IPS DF 6.9 (cell line): ENCODE results near the gene TRAPPC3L.

Experiments used
- DNase-seq: peaks from one replicate; pipeline ENCODE4 v3.0.0-alpha.2; 2013; ENCODE audit warnings: low read depth, low spot score
- H3K27ac ChIP-seq: one replicate; pipeline ENCODE4 v1.5.1; 2013; ENCODE audit warnings: low read length, control low read depth
- H3K27me3 ChIP-seq: 2 replicates; pipeline ENCODE4 v1.6.1; 2013; ENCODE audit warnings: mild to moderate bottlenecking, low read length; ENCODE audit not compliant: control insufficient read depth, insufficient read depth
- H3K36me3 ChIP-seq: 2 replicates; pipeline ENCODE4 v1.6.1; 2013; ENCODE audit warnings: low read length; ENCODE audit not compliant: control insufficient read depth, insufficient read depth
- H3K4me1 ChIP-seq: 2 replicates; pipeline ENCODE4 v1.6.1; 2013; ENCODE audit warnings: low read length; ENCODE audit not compliant: control insufficient read depth, insufficient read depth
- H3K4me3 ChIP-seq: 2 replicates; pipeline ENCODE4 v1.5.1; 2013; ENCODE audit warnings: mild to moderate bottlenecking, low read length
- H3K9me3 ChIP-seq: 2 replicates; pipeline ENCODE4 v1.6.1; 2013; ENCODE audit warnings: low read length, inconsistent platforms; ENCODE audit not compliant: control insufficient read depth, insufficient read depth
- WGBS: extraction: QIAGEN DNeasy Blood & Tissue Kit; methylation state at CpG from one replicate; pipeline ENCODE4 v1.1.7; 2013; ENCODE audit warnings: mixed read lengths, missing lambda C conversion rate; ENCODE audit not compliant: insufficient read length, insufficient coverage; 5-methylcytosine and 5-hydroxymethylcytosine counted together

The TRAPPC3L gene

GRCh38 chr6:116533233-116533957, 12.1 kb downstream of the TRAPPC3L start:
- no peak overlapping the region for H3K27ac ChIP-seq
- no peaks in the 10 kb centered on the region for H3K9me3 ChIP-seq
- no peaks in the 10 kb centered on the region for H3K36me3 ChIP-seq
- no peak for DNase-seq
- peaks cover 1% of the 10 kb centered on the region; the same call in 1 of the 2 replicates for H3K4me1 ChIP-seq
- 100% methylated on average over 1 of the region's 9 CpGs for WGBS
- no peak overlapping the region for H3K4me3 ChIP-seq
- H3K27me3 ChIP-seq = no peaks in the 10 kb centered on the region

GRCh38 chr6:116531675-116532570, 13.6 kb downstream of the TRAPPC3L start:
- H3K27me3 ChIP-seq = no peaks in the 10 kb centered on the region
- H3K4me3 ChIP-seq = no peak overlapping the region
- peaks cover 1% of the 10 kb centered on the region; the same call in 1 of the 2 replicates for H3K4me1 ChIP-seq
- H3K36me3 ChIP-seq = no peaks in the 10 kb centered on the region
- no CpG with 5 or more reads among the region's 12 CpGs for WGBS
- peak; percentile 61 for DNase-seq
- no peak overlapping the region for H3K27ac ChIP-seq
- no peaks in the 10 kb centered on the region for H3K9me3 ChIP-seq

- no CpG with 5 or more reads among the region's 2 CpGs for WGBS
- Histone ChIP-seq H3K27ac (no peak overlapping the region), H3K4me3 (no peak overlapping the region), H3K9me3 (no peaks in the 10 kb centered on the region), H3K27me3 (no peaks in the 10 kb centered on the region), H3K36me3 (no peaks in the 10 kb centered on the region), H3K4me1 (peaks cover 1% of the 10 kb centered on the region; the same call in 1 of the 2 replicates)
- DNase-seq = no peak
Measured at GRCh38 chr6:116530436-116530835, 15.0 kb downstream of the TRAPPC3L start.

DNA sequence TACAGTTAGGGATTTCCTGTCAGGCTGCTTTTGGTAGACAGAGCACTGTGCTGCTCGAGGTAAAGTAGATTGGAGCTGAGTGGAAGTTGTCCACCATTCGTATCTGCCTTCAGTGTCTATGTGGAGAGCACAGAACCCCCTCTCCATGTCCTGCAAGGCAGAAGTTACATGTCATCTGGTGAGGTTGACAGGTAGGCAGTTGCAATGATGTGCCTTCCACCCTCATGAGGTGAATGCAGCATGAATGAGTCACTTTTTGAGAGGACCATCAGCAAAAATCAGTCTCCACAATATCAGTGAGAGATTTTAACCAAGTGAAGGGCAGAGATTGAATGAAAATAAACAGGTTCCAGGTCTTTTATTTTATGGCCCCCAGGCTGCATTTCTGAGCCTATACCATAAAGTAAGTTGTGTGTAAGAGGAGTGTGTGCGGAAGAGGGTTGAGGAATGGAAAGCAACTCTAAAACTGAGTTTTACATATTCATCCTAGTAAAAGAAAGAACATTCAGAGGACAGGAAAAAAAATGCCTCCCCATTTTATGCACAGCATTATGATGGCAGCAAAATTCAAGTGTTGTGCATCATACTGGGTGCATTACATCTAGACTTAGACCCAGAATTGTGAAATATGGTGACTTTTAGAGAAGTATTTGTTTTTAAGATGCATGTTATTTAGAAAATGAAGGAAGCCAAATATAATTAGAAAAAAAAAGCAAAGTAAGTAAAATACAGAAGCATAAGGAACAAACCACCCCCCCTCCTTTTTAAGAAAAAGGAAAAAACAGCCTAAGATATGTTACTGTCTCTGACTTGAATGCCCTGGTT, 15.8 kb downstream of the TRAPPC3L start:
- Histone ChIP-seq H3K4me1 (peaks cover 1% of the 10 kb centered on the region; the same call in 1 of the 2 replicates), H3K36me3 (no peaks in the 10 kb centered on the region), H3K4me3 (no peak overlapping the region), H3K27ac (no peak overlapping the region), H3K9me3 (no peaks in the 10 kb centered on the region), H3K27me3 (no peaks in the 10 kb centered on the region)
- DNase-seq = no peak
- WGBS = no CpG with 5 or more reads among the region's 3 CpGs

GRCh38 chr6:116528780-116529179, 16.7 kb downstream of the TRAPPC3L start:
- WGBS = no CpG with 5 or more reads among the region's 3 CpGs
- Histone ChIP-seq H3K27ac (no peak overlapping the region), H3K36me3 (no peaks in the 10 kb centered on the region), H3K4me3 (no peak overlapping the region), H3K9me3 (no peaks in the 10 kb centered on the region), H3K4me1 (peaks cover 1% of the 10 kb centered on the region; the same call in 1 of the 2 replicates), H3K27me3 (no peaks in the 10 kb centered on the region)
- DNase-seq = no peak

DNA sequence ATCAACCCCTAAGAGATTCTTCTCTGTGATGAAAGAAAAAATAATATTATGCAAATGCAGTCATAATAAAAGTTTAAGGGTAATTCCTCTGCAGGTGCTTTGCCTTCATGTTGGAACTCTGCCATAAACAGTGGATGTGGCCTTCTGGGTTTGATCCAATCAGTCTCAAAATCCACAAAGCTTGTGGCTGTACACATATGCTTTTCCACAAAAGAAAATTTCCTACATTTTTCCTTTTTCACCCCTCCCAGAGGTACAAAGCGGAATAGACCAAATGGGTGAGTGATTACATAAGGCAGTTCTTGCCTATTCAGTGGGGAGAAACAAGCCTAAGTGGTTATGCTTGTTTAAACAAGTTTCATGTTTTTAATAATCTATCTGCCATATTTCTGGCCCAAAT, 17.4 kb downstream of the TRAPPC3L start:
- DNase-seq = no peak
- Histone ChIP-seq H3K27me3 (no peaks in the 10 kb centered on the region), H3K9me3 (no peaks in the 10 kb centered on the region), H3K4me1 (0 out of 2 replicates have a peak, but pooled peaks cover 1% of the 10 kb centered on the region), H3K36me3 (no peaks in the 10 kb centered on the region), H3K27ac (no peak overlapping the region), H3K4me3 (no peak overlapping the region)
- WGBS = no CpG with 5 or more reads among the region's 1 CpG

DNA sequence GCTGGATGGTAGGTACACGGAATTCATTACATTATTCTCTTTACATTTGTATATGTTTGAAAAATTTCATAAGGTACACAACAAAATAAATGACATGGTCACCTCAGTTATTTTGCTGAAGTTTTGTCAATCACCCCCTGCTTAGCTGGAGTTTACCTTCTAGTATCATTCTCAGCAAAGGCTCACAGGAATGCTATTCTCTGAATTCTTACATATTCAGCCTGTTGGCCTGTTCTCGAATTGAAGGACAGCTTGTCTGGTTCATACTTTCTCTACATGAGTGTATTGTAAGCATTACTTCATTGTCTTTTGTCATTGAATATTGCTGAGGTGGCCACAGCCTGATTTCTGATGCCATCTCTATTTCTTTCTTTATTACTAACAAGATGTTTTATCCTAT, 21.2 kb downstream of the TRAPPC3L start:
- Histone ChIP-seq H3K9me3 (no peaks in the 10 kb centered on the region), H3K4me1 (0 out of 2 replicates have a peak, but pooled peaks cover 1% of the 10 kb centered on the region), H3K36me3 (no peaks in the 10 kb centered on the region), H3K27me3 (no peaks in the 10 kb centered on the region), H3K4me3 (no peak overlapping the region), H3K27ac (no peak overlapping the region)
- DNase-seq = no peak
- WGBS = no CpG with 5 or more reads among the region's 2 CpGs

- H3K27me3 ChIP-seq = no peaks in the 10 kb centered on the region
- no CpG with 5 or more reads among the region's 2 CpGs for WGBS
Measured at GRCh38 chr6:116522896-116523295, 22.6 kb downstream of the TRAPPC3L start.

GRCh38 chr6:116518621-116519368, 26.7 kb downstream of the TRAPPC3L start:
- no CpG with 5 or more reads among the region's 4 CpGs for WGBS
- Histone ChIP-seq H3K4me1 (peaks cover 5% of the 10 kb centered on the region), H3K27me3 (no peaks in the 10 kb centered on the region), H3K36me3 (no peaks in the 10 kb centered on the region), H3K27ac (no peak overlapping the region), H3K9me3 (no peaks in the 10 kb centered on the region), H3K4me3 (no peak overlapping the region)
- DNase-seq = no peak

More at GRCh38 chr6:116522896-116523295, 22.6 kb downstream of the TRAPPC3L start:
- no peak overlapping the region for H3K4me3 ChIP-seq
- no peak for DNase-seq
- H3K36me3 ChIP-seq = no peaks in the 10 kb centered on the region
- H3K27ac ChIP-seq = no peak overlapping the region
- no peaks in the 10 kb centered on the region for H3K9me3 ChIP-seq
- no peaks in the 10 kb centered on the region for H3K4me1 ChIP-seq
